Measurements from ENCODE around the gene COL16A1. TPM values are rescaled to one million over a fixed set of nuclear protein-coding genes. Genes with fewer than 3 reads are reported as not detected.

Gene COL16A1
- total RNA-seq, 1 experiment from 2014 or later: 0.50 TPM

GRCh38 chr1:31615414-31615813 is 88.4 kb downstream of the COL16A1 start:
- CTCF ChIA-PET: no interaction called here
- DNase-seq: no peak
- H3K4me3 ChIP-seq (ENCODE audit: low read depth, low read length): no peak overlapping the region
- no peaks in the 10 kb centered on the region for H3K9me3 ChIP-seq
- Mint-ChIP-seq H3K9me3 (ENCODE audit: unreplicated experiment) (no peaks in the 10 kb centered on the region), H3K27ac (ENCODE audit: unreplicated experiment) (no peak overlapping the region), H3K4me3 (ENCODE audit: unreplicated experiment) (no peak overlapping the region), H3K27me3 (ENCODE audit: insufficient read depth, unreplicated experiment) (no peaks in the 10 kb centered on the region), H3K4me1 (ENCODE audit: low read depth, unreplicated experiment) (peaks cover 5% of the 10 kb centered on the region), H3K36me3 (ENCODE audit: insufficient read depth, unreplicated experiment) (no peaks in the 10 kb centered on the region)
- intact Hi-C loops (cut with micrococcal nuclease; ENCODE audit: unreplicated experiment): no loop called here
- TF ChIP-seq, protein P1, sequence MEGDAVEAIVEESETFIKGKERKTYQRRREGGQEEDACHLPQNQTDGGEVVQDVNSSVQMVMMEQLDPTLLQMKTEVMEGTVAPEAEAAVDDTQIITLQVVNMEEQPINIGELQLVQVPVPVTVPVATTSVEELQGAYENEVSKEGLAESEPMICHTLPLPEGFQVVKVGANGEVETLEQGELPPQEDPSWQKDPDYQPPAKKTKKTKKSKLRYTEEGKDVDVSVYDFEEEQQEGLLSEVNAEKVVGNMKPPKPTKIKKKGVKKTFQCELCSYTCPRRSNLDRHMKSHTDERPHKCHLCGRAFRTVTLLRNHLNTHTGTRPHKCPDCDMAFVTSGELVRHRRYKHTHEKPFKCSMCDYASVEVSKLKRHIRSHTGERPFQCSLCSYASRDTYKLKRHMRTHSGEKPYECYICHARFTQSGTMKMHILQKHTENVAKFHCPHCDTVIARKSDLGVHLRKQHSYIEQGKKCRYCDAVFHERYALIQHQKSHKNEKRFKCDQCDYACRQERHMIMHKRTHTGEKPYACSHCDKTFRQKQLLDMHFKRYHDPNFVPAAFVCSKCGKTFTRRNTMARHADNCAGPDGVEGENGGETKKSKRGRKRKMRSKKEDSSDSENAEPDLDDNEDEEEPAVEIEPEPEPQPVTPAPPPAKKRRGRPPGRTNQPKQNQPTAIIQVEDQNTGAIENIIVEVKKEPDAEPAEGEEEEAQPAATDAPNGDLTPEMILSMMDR (IDR thresholded peaks at IDR 0.05; ENCODE audit: insufficient read depth in 1 of 2, low read depth in 1 of 2, low read length in 1 of 2, severe bottlenecking in 1 of 2, unreplicated experiment in 1 of 2): no peak
- POLR2A ChIA-PET: no interaction called here
- BruUV-seq (replicated peaks): no TSS peak
- H3K36me3 ChIP-seq (ENCODE audit: control insufficient read depth, insufficient read depth, low read length): no peaks in the 10 kb centered on the region
- H3K4me1 ChIP-seq: no peaks in the 10 kb centered on the region
- H3K27me3 ChIP-seq (replicated peaks; ENCODE audit: control insufficient read depth, insufficient read depth, low read length): no peaks in the 10 kb centered on the region

DNA sequence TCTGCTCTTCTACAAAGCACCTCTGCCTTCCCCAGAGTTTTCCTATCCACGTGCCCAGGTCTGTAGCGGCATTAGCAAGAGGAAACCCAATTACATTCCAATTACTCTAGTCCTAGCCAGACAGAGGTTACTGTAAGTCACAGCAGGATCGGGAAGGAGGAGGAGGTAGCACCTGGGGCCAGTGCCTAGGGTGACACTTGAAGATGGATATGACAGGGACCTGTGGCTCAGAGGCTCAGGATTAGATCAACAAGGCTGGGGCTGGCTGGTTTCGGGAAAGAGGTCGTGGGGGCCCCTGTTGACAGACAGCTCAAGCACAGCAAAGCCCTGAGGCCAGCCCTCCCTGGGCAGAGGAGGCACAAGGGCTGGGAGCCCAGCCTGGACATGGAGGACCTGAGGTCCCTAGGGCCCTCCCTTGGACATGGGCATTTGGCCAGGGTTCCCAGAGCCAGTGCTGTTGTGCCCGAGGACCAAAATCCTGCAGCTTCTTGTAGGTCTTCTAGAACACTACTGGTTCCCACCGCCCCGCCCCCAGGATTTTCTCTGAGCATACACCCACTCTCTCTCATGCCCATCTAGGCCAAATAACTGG is 89.3 kb downstream of the COL16A1 start:
- H3K36me3 Mint-ChIP-seq (ENCODE audit: insufficient read depth, unreplicated experiment): no peaks in the 10 kb centered on the region
- intact Hi-C loops (cut with micrococcal nuclease; ENCODE audit: unreplicated experiment): no loop called here
- no peak overlapping the region for H3K4me3 Mint-ChIP-seq (ENCODE audit: unreplicated experiment)
- ChIA-PET CTCF (no interaction called here), POLR2A (no interaction called here)
- no peak for DNase-seq
- no peaks in the 10 kb centered on the region for H3K27me3 Mint-ChIP-seq (ENCODE audit: insufficient read depth, unreplicated experiment)
- peaks cover 5% of the 10 kb centered on the region for H3K4me1 Mint-ChIP-seq (ENCODE audit: low read depth, unreplicated experiment)
- no peaks in the 10 kb centered on the region for H3K36me3 ChIP-seq (ENCODE audit: control insufficient read depth, insufficient read depth, low read length)
- no peak overlapping the region for H3K27ac Mint-ChIP-seq (ENCODE audit: unreplicated experiment)
- H3K9me3 ChIP-seq: no peaks in the 10 kb centered on the region
- TF ChIP-seq, protein P1 (IDR thresholded peaks at IDR 0.05; ENCODE audit: insufficient read depth in 1 of 2, low read depth in 1 of 2, low read length in 1 of 2, severe bottlenecking in 1 of 2, unreplicated experiment in 1 of 2): no peak
- H3K9me3 Mint-ChIP-seq (ENCODE audit: unreplicated experiment): no peaks in the 10 kb centered on the region
- no peaks in the 10 kb centered on the region for H3K27me3 ChIP-seq (replicated peaks; ENCODE audit: control insufficient read depth, insufficient read depth, low read length)
- BruUV-seq (replicated peaks): no TSS peak
- no peak overlapping the region for H3K4me3 ChIP-seq (ENCODE audit: low read depth, low read length)
- no peaks in the 10 kb centered on the region for H3K4me1 ChIP-seq

- no peak overlapping the region for H3K4me3 ChIP-seq (ENCODE audit: low read depth, low read length)
- intact Hi-C loops (cut with micrococcal nuclease; ENCODE audit: unreplicated experiment): no loop called here
- POLR2A ChIA-PET: no interaction called here
- no peak for DNase-seq
- no peaks in the 10 kb centered on the region for H3K27me3 Mint-ChIP-seq (ENCODE audit: insufficient read depth, unreplicated experiment)
- no peak overlapping the region for H3K4me3 Mint-ChIP-seq (ENCODE audit: unreplicated experiment)
- CTCF ChIA-PET: no interaction called here
- no TSS peak for BruUV-seq (replicated peaks)
- H3K4me1 Mint-ChIP-seq (ENCODE audit: low read depth, unreplicated experiment): no peaks in the 10 kb centered on the region
- H3K4me1 ChIP-seq: no peaks in the 10 kb centered on the region
- H3K36me3 Mint-ChIP-seq (ENCODE audit: insufficient read depth, unreplicated experiment): no peaks in the 10 kb centered on the region
- no peaks in the 10 kb centered on the region for H3K27me3 ChIP-seq (replicated peaks; ENCODE audit: control insufficient read depth, insufficient read depth, low read length)
- TF ChIP-seq, protein P1 (IDR thresholded peaks at IDR 0.05; ENCODE audit: insufficient read depth in 1 of 2, low read depth in 1 of 2, low read length in 1 of 2, severe bottlenecking in 1 of 2, unreplicated experiment in 1 of 2): no peak
- H3K36me3 ChIP-seq (ENCODE audit: control insufficient read depth, insufficient read depth, low read length): no peaks in the 10 kb centered on the region
- H3K9me3 Mint-ChIP-seq (ENCODE audit: unreplicated experiment): no peaks in the 10 kb centered on the region
- no peaks in the 10 kb centered on the region for H3K9me3 ChIP-seq
- no peak overlapping the region for H3K27ac Mint-ChIP-seq (ENCODE audit: unreplicated experiment)
These were observed 94.2 kb downstream of the COL16A1 start for GRCh38 chr1:31609514-31610118.

All from Caco-2 (cell line).